ENCODE measurements around the gene RERE. TPM values are rescaled to one million over a fixed set of nuclear protein-coding genes. Genes with fewer than 3 reads are reported as not detected.

The RERE gene
- total RNA-seq, 1 donor from 2014 or later, result 80.3 TPM

- H3K36me3 ChIP-seq, result peaks cover 0 to 8% of the 10 kb centered on the region in 2 donors
- peak overlapping the region in 1 of 2 donors; percentile 3 for H3K4me3 ChIP-seq
- intact Hi-C loops (cut with DNase I), result loop anchor here (5.0 kb wide), 1 partner anchor 36 kb away; no protein-coding TSS in a partner anchor
- peak overlapping the region; percentile 99 for H3K27ac ChIP-seq
- H3K27me3 ChIP-seq, result no peaks in the 10 kb centered on the region
- peaks cover 74% of the 10 kb centered on the region for H3K4me1 ChIP-seq
- DNase-seq (ENCODE audit: extremely low spot score in 2 of 2), result peak in 1 of 2 donors; percentile 93
- TF ChIP-seq POLR2A (IDR thresholded peaks at IDR 0.05) (no peak), POLR2AphosphoS5 (IDR thresholded peaks at IDR 0.05; ENCODE audit: insufficient read depth in 1 of 2, low read depth in 1 of 2) (peak in 1 of 2 donors; percentile 73)
- H3K9me3 ChIP-seq, result no peaks in the 10 kb centered on the region
Observed at GRCh38 chr1:8408151-8408839, 409.1 kb downstream of the RERE start.

- Histone ChIP-seq H3K27ac (peak overlapping the region; percentile 99), H3K27me3 (no peaks in the 10 kb centered on the region), H3K36me3 (peaks cover 0 to 8% of the 10 kb centered on the region in 2 donors), H3K4me3 (no peak overlapping the region), H3K9me3 (no peaks in the 10 kb centered on the region), H3K4me1 (peaks cover 68% of the 10 kb centered on the region)
- no peak for TF ChIP-seq CTCF (IDR thresholded peaks at IDR 0.05)
- TF ChIP-seq POLR2AphosphoS5 (IDR thresholded peaks at IDR 0.05; ENCODE audit: insufficient read depth in 1 of 2, low read depth in 1 of 2), result no peak
- TF ChIP-seq POLR2A (IDR thresholded peaks at IDR 0.05), result no peak
- intact Hi-C loops (cut with DNase I), result loop anchor here (5.0 kb wide), 1 partner anchor 35 kb away; no protein-coding TSS in a partner anchor
- DNase-seq (ENCODE audit: extremely low spot score in 2 of 2), result no peak
Observed at GRCh38 chr1:8407652-8408051, 409.8 kb downstream of the RERE start.

GRCh38 chr1:8406960-8407359 is 410.5 kb downstream of the RERE start:
- Histone ChIP-seq H3K4me3 (no peak overlapping the region), H3K9me3 (no peaks in the 10 kb centered on the region), H3K4me1 (peaks cover 61% of the 10 kb centered on the region), H3K27ac (peak overlapping the region; percentile 99), H3K27me3 (no peaks in the 10 kb centered on the region), H3K36me3 (peaks cover 0 to 13% of the 10 kb centered on the region in 2 donors)
- no peak for DNase-seq (ENCODE audit: extremely low spot score in 2 of 2)
- intact Hi-C loops (cut with DNase I), result loop anchor here (5.0 kb wide), 1 partner anchor 35 kb away; no protein-coding TSS in a partner anchor
- TF ChIP-seq POLR2AphosphoS5 (IDR thresholded peaks at IDR 0.05; ENCODE audit: insufficient read depth in 1 of 2, low read depth in 1 of 2) (no peak), POLR2A (IDR thresholded peaks at IDR 0.05) (no peak), CTCF (IDR thresholded peaks at IDR 0.05) (no peak)

GRCh38 chr1:8406011-8406410 is 411.4 kb downstream of the RERE start:
- Histone ChIP-seq H3K36me3 (peaks cover 0 to 17% of the 10 kb centered on the region in 2 donors), H3K4me1 (peaks cover 51% of the 10 kb centered on the region), H3K9me3 (no peaks in the 10 kb centered on the region), H3K27ac (peak overlapping the region; percentile 99), H3K4me3 (no peak overlapping the region), H3K27me3 (no peaks in the 10 kb centered on the region)
- intact Hi-C loops (cut with DNase I), result loop anchor here (5.0 kb wide), 1 partner anchor 34 kb away; no protein-coding TSS in a partner anchor
- DNase-seq (ENCODE audit: extremely low spot score in 2 of 2), result peak in 1 of 2 donors; percentile 62
- no peak for TF ChIP-seq POLR2AphosphoS5 (IDR thresholded peaks at IDR 0.05; ENCODE audit: insufficient read depth in 1 of 2, low read depth in 1 of 2)
- no peak for TF ChIP-seq CTCF (IDR thresholded peaks at IDR 0.05)
- no peak for TF ChIP-seq POLR2A (IDR thresholded peaks at IDR 0.05)

GRCh38 chr1:8404460-8405370 is 412.7 kb downstream of the RERE start:
- intact Hi-C loops (cut with DNase I), result loop anchor here (5.0 kb wide), 1 partner anchor 32 kb away; no protein-coding TSS in a partner anchor
- H3K27ac ChIP-seq, result no peak overlapping the region
- no peak for TF ChIP-seq POLR2A (IDR thresholded peaks at IDR 0.05)
- no peak for TF ChIP-seq CTCF (IDR thresholded peaks at IDR 0.05)
- TF ChIP-seq POLR2AphosphoS5 (IDR thresholded peaks at IDR 0.05; ENCODE audit: insufficient read depth in 1 of 2, low read depth in 1 of 2), result no peak
- DNase-seq (ENCODE audit: extremely low spot score in 2 of 2), result peak in 1 of 2 donors; percentile 60
- H3K9me3 ChIP-seq, result no peaks in the 10 kb centered on the region
- no peaks in the 10 kb centered on the region for H3K27me3 ChIP-seq
- no peak overlapping the region for H3K4me3 ChIP-seq
- H3K4me1 ChIP-seq, result peaks cover 40% of the 10 kb centered on the region
- peaks cover 0 to 17% of the 10 kb centered on the region in 2 donors for H3K36me3 ChIP-seq
